ENCODE data around the gene TTC33.

- TF ChIP-seq, protein P1, sequence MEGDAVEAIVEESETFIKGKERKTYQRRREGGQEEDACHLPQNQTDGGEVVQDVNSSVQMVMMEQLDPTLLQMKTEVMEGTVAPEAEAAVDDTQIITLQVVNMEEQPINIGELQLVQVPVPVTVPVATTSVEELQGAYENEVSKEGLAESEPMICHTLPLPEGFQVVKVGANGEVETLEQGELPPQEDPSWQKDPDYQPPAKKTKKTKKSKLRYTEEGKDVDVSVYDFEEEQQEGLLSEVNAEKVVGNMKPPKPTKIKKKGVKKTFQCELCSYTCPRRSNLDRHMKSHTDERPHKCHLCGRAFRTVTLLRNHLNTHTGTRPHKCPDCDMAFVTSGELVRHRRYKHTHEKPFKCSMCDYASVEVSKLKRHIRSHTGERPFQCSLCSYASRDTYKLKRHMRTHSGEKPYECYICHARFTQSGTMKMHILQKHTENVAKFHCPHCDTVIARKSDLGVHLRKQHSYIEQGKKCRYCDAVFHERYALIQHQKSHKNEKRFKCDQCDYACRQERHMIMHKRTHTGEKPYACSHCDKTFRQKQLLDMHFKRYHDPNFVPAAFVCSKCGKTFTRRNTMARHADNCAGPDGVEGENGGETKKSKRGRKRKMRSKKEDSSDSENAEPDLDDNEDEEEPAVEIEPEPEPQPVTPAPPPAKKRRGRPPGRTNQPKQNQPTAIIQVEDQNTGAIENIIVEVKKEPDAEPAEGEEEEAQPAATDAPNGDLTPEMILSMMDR (IDR thresholded peaks at IDR 0.05 in 4 of 5, conservative IDR thresholded peaks at IDR 0.05 in 1 of 5): no peak
- TF ChIP-seq POLR2A (IDR thresholded peaks at IDR 0.05): no peak
These were observed 104.6 kb downstream of the TTC33 start for GRCh38 chr5:40651201-40651600.
